NCI-H1436 treated with DMSO at 0.1 percent for 48 hours (cell line): ENCODE data around the gene PDHX.
"Not testable (repeated sequence)": the region's sequence is repeated elsewhere in the genome, so short reads cannot be mapped to it uniquely, and the experiment has no call there.

Source experiments
- DNase-seq: peaks from one replicate; lab custom pipeline; 2025; lab: John Stamatoyannopoulos, UW

Gene PDHX

DNA sequence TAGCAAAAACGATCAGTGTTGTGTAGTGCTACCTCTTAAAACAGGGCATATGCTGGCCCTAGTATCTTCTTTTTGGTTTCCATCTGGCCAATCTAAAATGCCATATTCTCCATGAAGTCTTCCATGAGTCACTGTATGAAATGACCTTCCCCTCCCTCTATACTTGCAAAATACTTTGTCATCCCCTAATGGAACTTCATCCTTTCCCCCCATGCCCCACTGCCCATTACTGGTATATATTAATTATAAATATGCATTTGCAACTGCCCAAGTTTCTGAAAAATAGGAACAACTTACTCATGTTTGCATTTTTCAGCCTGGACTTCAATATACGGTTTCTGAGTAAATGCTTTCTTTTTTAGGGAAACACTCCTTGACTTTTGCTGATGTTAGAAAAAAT is 4.7 kb upstream of the PDHX start:
- DNase-seq = no peak

GRCh38 chr11:34913556-34913955 is 2.9 kb upstream of the PDHX start:
- not testable (repeated sequence) for DNase-seq

GRCh38 chr11:34915136-34916014 is 1.0 kb upstream of the PDHX start:
- no peak for DNase-seq

DNA sequence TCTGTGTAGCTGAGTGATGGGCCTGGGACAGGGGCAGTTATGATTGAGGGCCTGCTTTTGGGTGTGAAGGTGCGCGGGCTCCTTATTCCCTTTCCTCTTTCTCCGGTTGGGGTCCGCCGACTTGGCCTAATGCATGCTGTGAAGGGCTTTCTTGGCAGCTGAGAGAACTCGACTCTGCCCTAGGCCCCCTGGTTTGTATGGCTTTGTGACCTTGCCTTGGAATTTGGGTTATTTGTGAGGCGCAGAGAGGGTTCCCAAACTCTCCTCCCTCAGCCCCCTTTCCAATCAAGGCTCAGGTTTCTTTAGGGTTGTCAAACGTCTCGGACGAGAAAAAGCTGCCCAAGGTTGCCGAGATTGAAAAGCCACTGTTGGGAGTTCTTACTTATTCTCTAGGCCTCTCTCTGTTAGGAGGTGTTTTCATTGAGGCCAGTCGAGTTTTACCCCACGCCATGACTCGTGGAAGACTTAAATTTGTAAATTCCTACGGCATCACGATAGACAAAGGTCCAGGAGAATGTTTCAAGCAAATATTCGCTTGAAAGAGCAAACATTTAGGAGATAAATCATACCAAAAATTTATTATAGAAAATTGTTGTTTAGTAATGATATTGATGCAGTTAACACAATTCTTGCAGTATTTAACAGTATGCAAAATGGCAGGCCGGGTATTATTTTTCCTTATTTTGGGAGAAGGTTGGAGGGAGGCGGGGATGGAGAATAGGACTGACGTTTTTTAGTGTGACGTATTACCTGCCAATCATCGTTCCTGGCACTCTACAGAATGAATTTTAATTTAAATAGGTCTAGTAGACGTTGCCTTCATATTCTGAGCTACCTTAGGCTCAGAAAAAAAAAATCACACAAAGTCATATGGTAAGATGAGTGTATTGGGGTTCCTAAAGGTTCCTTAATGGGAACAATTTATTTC is 689 bp downstream of the PDHX start:
- DNase-seq = no peak

DNA sequence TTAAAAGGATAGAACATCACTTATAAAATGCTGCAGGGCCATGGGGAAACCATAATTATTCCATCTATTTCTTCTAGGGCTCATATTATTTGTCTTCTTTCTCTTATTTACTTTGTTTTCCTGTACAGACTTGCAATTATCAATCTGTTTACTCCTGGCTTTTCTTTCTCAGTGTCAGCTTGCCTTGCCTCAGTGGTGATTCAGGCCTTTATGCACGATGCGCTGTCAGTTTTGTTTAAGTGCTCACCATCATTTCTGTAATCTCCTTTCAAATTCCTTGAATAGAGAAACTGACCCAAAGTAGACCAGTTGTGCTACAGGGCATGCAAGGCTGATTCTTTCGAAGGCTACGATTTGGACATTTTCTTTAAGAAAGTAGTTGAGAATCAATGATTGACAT is 4.7 kb downstream of the PDHX start:
- DNase-seq = no peak

DNA sequence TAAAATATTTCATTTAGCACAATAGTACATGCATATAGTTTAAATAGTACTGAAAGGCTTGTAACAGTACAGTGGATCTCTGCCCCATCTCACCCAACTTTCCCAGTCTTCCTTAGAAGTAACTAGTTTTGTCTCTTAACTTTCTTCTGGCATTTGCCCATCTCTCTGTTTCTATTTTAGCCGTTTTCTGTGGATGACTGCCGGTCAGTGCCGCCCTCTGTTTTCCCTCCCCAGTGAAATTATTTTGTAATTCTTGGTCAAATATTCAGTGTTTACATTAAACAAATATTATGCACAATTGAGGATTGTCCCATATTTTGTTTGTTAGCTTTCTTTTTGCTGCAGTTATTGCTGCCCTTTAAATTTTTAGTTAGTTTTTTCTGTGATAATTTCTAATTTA is 8.3 kb downstream of the PDHX start:
- no peak for DNase-seq

DNA sequence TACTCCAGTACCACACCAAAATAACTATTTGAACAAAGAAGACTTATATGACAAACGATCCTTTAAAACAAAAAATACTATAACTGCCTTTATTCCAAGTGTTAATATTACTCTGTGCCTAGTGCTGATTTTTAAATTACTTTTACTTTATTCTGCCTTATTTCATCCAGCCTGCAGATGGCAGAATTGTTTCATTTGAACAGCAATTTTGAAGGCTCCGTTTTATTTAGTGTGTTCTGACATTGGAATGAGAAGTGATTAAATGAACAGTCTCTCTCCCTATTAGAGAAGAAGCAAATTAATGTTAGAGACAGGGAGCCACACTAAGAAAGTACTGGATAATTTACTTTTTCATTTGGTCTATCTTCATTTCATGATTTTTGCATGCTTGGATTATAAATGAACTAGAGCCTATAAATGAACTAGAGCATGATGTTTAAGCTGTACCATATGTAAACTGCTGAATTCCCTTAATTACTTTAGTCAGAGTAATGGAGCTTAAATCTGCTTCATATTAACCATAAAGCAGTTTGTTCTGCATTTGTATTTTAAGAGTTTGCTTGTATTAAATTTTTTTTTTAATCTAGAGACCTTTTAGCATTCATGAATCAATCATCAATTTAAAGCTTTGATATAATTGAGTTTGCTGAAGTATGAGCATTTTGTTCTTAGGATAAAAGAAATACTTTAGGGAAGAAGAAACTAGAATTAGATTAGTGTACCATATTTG is 9.8 kb downstream of the PDHX start:
- no peak for DNase-seq

- no peak for DNase-seq
Observed at GRCh38 chr11:34926831-34927132, 10.4 kb downstream of the PDHX start.

GRCh38 chr11:34928268-34928959 is 12.0 kb downstream of the PDHX start:
- DNase-seq = no peak

DNA sequence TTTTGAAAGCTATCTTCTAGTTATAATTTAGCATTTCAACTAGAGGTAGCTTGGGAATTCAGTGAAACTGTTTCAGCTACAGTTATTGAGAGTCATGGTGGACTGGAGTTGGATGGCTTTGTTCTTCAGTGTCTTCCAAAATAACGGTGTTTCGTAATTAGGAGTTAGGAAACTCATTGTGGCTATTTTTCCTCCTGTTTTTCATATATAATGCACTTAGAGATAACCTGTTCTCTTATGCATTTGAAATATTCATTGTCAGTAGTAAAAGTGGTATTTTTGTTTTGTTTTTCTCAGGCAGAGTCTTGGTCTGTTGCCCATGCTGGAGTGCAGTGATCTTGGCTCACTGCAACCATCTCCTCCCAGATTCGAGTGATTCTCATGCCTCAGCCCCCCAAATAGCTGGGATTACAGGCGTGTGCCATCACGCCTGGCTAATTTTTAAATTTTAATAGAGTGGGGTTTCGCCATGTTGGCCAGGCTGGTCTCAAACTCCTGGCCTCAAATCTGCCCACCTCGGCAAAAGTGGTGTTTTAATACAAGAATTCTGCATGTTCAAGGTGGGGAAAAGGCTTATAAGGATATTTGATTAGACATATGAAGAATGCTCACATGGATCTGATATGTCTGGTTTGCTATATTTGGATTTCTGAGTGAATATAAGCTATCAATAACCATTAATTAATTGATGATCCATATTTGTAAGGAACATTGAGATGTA is 12.7 kb downstream of the PDHX start:
- DNase-seq = no peak

- no peak for DNase-seq
Observed at GRCh38 chr11:34929794-34930763, 13.7 kb downstream of the PDHX start.

DNA sequence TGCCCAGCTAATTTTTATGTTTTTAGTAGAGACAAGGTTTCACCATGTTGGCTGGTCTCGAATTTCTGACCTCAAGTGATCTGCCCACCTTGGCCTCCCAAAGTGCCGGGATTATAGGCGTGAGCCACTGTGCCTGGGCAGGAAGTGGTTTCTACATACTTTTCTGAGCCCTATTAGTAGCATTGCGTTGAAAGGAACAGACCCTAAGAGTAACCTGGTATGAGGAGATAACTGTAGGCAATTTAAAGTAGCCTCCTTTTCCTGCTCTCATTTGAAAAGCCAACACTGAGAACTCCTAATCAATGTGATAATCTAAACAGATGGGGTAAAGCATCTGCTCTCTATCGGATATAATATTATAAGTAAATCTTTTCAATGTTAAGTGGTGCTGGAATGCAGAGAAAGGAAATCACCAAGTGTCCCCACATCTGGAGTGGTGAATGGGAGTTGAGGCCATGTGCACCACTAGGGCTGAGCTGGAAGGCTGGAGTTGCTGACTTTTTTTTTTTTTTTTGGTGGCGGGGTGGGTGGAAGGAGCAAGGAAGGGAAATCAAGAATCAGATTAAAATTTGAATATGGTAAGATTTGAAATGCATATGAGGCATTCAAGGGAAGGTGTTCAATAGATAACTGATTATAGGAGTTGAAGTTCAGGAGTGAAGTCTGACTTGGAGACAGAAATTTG is 20.7 kb downstream of the PDHX start:
- no peak for DNase-seq

DNA sequence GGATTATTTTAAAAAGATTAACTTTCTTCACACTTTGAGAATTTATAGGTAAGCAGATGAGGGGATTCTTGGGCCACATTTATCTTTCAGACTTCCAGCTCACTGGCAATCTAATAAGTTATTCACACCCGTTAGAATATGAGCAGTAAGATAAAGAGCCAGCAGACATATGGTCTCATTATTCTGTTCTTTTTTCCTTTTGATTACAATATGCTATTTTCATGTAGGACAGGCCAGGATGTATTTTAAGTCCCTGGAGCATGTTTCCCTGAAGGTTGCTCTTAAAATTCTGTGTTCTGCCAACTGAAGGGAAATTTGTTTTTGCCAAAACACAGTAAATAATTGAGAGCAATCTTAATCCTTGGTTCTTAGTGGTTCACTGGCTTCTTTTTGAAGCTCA is 22.2 kb downstream of the PDHX start:
- DNase-seq = no peak

GRCh38 chr11:34940026-34940677 is 23.7 kb downstream of the PDHX start:
- no peak for DNase-seq

- DNase-seq = no peak
Observed at GRCh38 chr11:34941688-34942087, 25.3 kb downstream of the PDHX start.

GRCh38 chr11:34944692-34945091 is 28.3 kb downstream of the PDHX start:
- no peak for DNase-seq

- DNase-seq = no peak
Observed at GRCh38 chr11:34948696-34949095, 32.3 kb downstream of the PDHX start.

DNA sequence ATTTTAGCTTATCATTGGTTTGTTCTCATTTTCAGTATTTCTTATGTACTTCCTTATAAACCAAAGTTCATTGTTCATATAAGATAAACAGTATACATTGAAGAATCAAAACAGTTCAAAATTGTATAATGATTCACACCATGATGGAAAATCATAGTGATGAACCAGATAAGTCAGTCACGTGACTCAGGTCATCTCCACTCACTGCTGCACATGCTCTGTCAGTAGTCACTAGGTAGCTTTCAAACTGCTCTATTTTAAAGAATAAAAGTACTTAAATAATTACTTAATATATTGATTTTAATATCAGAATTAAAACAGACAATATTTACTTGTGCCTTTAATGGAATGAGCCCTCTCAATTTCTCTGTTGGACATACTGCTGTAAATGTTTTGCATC is 37.5 kb downstream of the PDHX start:
- DNase-seq = no peak

GRCh38 chr11:34957206-34957605 is 40.8 kb downstream of the PDHX start:
- no peak for DNase-seq
